HG03469 (cell line): Measurements from ENCODE around the gene CADM2.

ENCODE experiments used
- ATAC-seq: cut with Tn5 transposase; IDR thresholded peaks from one replicate; pipeline ENCODE4 v1.9.1; 2021; ENCODE audit warnings: mild to moderate bottlenecking, moderate library complexity, moderate number of reproducible peaks; ENCODE audit not compliant: unreplicated experiment

CADM2 gene

DNA sequence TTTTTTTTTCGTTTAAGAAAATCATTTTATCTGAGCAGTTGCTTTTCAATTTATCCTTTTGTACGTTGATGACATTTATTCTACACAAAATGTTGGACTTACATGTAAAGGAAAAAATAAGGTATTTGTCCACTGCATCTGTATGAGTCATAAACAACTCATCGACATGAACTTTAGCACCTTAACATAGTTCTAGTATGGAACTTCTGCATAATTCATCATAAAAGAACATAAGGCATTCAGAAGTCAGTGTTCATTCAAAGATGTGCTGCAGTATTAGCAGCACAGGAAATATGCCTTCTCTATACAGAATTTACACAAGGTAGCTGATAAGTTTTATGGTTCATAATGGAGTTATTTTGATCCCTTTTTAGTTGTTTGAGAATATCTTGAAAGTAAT lies 801.6 kb downstream of the CADM2 start:
- ATAC-seq, result no peak

GRCh38 chr3:85780806-85781205 lies 822.0 kb downstream of the CADM2 start:
- no peak for ATAC-seq

- ATAC-seq, result no peak
Measured at GRCh38 chr3:85781806-85782205, 823.0 kb downstream of the CADM2 start.

DNA sequence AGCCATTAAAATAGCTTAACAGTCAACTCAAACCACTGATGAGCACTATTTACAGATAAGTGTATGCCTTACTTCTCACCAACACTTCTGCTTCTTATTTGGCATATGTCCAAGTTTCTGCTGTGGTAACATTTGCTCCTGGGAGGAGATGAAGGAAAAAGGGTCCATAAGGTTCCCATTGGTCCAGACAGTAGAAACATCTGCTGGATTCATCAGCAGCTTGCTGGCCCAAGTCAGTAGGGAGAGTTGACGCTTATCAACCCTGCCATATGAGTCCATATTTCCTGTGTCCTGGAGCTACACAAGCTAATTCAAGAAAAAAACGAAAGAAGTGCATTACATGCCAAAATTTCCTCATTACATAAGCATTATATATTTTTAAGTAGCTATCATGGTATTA lies 824.5 kb downstream of the CADM2 start:
- no peak for ATAC-seq

DNA sequence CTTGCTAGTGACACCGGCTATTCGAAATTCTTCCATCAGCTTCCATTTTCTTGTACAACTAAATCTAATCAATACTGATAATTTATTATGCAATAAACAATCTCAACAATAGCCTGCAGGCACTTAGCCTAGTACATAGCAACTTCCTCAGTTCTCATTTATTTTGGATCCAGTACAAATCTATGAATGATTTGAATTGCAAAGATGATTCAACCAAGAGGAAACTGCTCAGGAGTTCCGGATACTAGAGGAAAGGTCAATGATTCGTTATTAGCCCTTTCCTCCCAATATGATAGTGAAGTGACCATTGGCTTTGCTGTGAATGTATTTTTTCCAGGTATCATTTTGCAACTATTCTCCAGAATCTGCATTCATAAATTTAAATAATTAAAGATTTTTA lies 827.0 kb downstream of the CADM2 start:
- ATAC-seq, result no peak

GRCh38 chr3:85790445-85791030 lies 831.7 kb downstream of the CADM2 start:
- no peak for ATAC-seq

GRCh38 chr3:85796140-85796539 lies 837.4 kb downstream of the CADM2 start:
- no peak for ATAC-seq

DNA sequence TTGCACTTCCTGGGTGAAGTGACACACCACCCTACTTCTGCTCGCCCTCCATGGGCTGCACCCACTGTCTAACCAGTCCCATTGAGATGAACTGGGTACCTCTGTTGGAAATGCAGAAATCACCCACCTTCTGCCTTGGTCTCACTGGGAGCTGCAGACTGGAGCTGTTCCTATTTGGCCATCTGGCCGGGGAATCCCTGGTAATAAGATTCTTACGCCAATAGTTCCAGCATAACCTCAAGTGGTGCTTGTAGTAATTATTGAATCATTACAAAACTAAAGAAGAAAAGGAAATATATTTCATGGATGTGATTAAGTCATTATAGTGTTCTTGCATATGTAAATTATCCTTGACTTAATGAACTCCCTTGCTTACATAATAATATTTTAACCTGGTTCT lies 841.9 kb downstream of the CADM2 start:
- ATAC-seq, result no peak

DNA sequence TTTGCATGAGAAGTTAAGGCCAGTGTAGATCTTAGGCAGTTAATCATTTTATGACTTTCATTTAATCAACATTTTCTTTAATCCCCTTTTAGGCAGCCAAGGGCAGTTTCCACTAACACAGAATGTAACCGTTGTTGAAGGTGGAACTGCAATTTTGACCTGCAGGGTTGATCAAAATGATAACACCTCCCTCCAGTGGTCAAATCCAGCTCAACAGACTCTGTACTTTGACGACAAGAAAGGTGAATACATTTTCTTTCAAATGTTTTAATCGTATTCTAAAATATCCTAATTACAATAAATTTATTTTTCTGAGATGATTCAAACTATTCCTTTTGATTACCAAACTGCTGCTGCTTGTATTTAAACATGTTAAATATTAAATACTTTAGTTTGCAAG lies 843.2 kb downstream of the CADM2 start:
- no peak for ATAC-seq

DNA sequence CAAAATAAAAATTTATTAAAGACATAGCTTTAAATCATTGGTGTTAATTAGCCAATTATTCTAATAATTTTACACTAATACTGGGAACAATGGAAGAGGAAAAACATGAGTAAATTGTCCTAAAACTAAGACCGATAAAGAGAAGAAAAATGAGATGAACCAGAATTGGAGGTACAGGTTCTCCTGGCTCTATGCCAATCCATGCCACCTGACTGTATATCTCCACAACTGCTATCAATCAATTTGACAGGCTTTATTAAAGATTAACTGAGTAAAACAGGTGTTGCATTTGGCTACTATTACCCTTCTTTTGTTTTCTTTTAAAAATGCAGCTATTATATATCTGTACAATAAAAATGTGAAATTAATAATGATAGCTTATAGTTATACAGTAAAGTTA lies 850.0 kb downstream of the CADM2 start:
- ATAC-seq, result no peak

GRCh38 chr3:85821130-85821756 lies 862.5 kb downstream of the CADM2 start:
- no peak for ATAC-seq

DNA sequence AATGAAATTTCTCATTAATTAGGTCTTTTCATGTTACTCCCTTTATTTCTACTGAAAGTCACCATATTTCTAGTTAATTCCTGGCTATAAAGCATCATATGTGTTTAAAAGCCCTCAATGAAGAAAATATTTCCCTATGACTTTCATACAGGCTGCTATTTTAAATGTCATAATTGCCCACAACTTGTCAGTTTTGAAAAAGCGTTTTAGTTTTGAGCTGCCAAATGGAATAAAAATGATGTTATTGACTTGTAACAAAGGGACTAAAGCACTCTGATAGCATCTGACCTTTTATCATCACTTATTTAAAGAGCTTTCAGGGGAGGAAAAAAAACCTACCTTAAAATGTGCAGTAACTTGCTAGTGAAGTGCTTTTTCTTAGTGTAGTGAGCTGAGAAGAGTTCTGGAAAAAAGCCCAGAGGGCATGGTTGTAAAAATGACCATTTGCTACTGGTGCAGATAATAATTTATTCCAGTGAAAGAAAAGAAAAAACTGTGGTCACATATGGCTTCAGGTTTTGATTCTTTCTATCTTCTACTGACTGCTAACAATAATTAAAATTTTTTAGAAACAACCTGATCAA lies 877.2 kb downstream of the CADM2 start:
- ATAC-seq, result no peak

GRCh38 chr3:85837402-85837801 lies 878.6 kb downstream of the CADM2 start:
- no peak for ATAC-seq

- ATAC-seq, result no peak
Measured at GRCh38 chr3:85838921-85839320, 880.1 kb downstream of the CADM2 start.

DNA sequence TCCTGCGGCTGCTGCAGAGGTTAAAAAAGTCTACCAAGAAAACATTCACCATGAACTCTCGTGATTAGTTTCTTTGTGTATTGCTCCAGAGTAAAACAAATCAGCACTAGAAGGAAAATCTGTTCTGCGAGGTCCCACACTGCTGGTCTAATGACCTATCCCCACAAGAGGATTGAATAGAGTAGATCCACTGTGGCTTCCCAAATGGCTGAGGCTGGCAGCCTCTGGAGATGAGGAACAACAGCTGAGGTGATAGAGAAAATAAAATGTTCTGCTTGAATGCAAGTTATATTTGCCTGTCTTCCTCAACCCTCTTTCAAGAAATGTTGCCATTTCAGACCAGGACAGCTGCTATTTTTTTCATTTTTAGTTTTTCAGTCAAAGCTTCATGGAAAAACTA lies 883.3 kb downstream of the CADM2 start:
- ATAC-seq, result no peak

GRCh38 chr3:85846940-85847339 lies 888.2 kb downstream of the CADM2 start:
- ATAC-seq, result no peak

DNA sequence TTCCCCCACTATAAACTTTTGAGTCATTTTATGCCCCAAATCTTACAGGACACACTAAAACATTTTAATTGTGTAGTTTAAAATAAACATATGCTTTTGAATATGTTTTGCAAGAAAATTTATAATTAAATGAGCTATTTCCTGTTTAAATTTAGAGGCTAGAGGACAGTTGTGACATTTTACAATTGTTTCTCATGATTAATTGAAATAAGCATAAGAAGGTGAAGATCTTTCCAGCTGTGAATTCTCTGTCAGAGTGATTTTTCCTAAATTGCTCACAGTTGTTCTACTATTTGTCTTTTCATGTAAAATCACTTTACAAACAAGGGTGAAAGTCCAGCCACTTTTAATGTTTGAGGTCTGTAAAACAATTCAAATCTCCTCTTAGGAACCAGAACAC lies 892.3 kb downstream of the CADM2 start:
- ATAC-seq, result no peak

DNA sequence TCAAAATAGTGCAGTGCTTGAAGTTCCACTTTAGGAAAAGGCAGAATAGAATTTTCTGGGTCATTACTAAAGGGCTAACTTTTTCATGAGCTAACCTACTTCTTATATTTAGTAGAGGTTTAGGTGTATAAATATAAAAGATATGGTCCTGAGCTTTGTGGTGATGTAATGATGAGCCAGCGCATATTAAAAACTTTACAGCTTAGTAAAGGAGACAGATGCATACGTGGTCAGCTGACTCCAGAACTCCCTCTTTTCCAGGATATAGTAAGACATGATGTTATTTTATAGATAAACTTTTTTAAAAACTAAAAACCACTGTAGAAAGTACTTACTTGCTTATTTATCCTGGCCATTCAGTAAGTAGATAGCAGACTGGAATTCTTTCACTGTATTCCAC lies 895.0 kb downstream of the CADM2 start:
- ATAC-seq, result no peak

- ATAC-seq, result no peak
Measured at GRCh38 chr3:85862893-85863455, 904.2 kb downstream of the CADM2 start.

- ATAC-seq, result no peak
Measured at GRCh38 chr3:85864896-85865295, 906.1 kb downstream of the CADM2 start.

GRCh38 chr3:85867072-85867471 lies 908.3 kb downstream of the CADM2 start:
- ATAC-seq, result no peak

- no peak for ATAC-seq
Measured at GRCh38 chr3:85875589-85875988, 916.8 kb downstream of the CADM2 start.
